Measurements from ENCODE around the gene C1QTNF7.

GRCh38 chr4:15410750-15411149 lies 17.1 kb upstream of the C1QTNF7 start:
- TF ChIP-seq CTCF (IDR thresholded peaks at IDR 0.05) (no peak), POLR2A (IDR thresholded peaks at IDR 0.05) (no peak)

Data from body of pancreas (tissue), 4 donors.